B cell (primary cell): ENCODE measurements around the gene KCNQ5.

Experiments
- CTCF ChIP-seq: fragments of 200-600 bp; IDR thresholded peaks from one replicate; pipeline ENCODE4 v1.8.0; 2022; ENCODE audit warnings: antibody characterized with exemption, mild to moderate bottlenecking
- EZH2 ChIP-seq: IDR thresholded peaks from 2 replicates; pipeline ENCODE4 v1.6.1; 2012; ENCODE audit warnings: borderline replicate concordance, low read depth, mild to moderate bottlenecking, moderate library complexity, low read length; ENCODE audit not compliant: insufficient read depth, poor library complexity, severe bottlenecking

GRCh38 chr6:72674842-72675241, 53.0 kb downstream of the KCNQ5 start:
- no peak for TF ChIP-seq CTCF
- no peak for TF ChIP-seq EZH2
